WTC11 (cell line): ENCODE measurements around the gene SLC2A5. TPM values are rescaled to one million over a fixed set of nuclear protein-coding genes. Genes with fewer than 3 reads are reported as not detected.

Experiments used
- ATAC-seq: fragments of 200-7000 bp; cut with Tn5 transposase; 2 replicates; pipeline ENCODE4 v1.10.0; 2021; ENCODE audit warnings: mild to moderate bottlenecking, moderate library complexity
- CTCF ChIA-PET: fragments of 300-600 bp; sonication (Branson Sonifier 250); formaldehyde crosslinking; loops from one replicate; lab custom pipeline; 2021; ENCODE audit warnings: antibody characterized with exemption; lab: Charles Lee
- POLR2A ChIA-PET: fragments of 350-600 bp; sonication (Branson Sonifier 250); formaldehyde crosslinking; loops from one replicate; lab custom pipeline; 2021; ENCODE audit warnings: antibody characterized with exemption; lab: Charles Lee
- DNase-seq: peaks from one replicate; pipeline ENCODE4 v3.0.0; 2021; ENCODE audit warnings: low spot score
- H3K27ac Mint-ChIP-seq: 2 replicates; pipeline ENCODE4 v1.8.0; 2021; ENCODE audit warnings: mixed read lengths
- H3K27me3 Mint-ChIP-seq: 2 replicates; pipeline ENCODE4 v1.8.0; 2021; ENCODE audit warnings: low read depth, mild to moderate bottlenecking, moderate library complexity, mixed read lengths
- H3K36me3 Mint-ChIP-seq: 2 replicates; pipeline ENCODE4 v1.8.0; 2021; ENCODE audit warnings: mixed read lengths
- H3K4me1 Mint-ChIP-seq: 2 replicates; pipeline ENCODE4 v1.8.0; 2022; ENCODE audit warnings: mixed read lengths
- H3K4me3 Mint-ChIP-seq: 2 replicates; pipeline ENCODE4 v1.8.0; 2021; ENCODE audit warnings: mild to moderate bottlenecking, moderate library complexity, mixed read lengths
- H3K9me3 Mint-ChIP-seq: 2 replicates; pipeline ENCODE4 v1.8.0; 2021; ENCODE audit warnings: mixed read lengths
- ATF6 ChIP-seq: sonication (generic); formaldehyde crosslinking; IDR thresholded peaks from 2 replicates; pipeline ENCODE4 v1.8.1; 2023; ENCODE audit warnings: mild to moderate bottlenecking, missing genetic modification reagents
- CREB1 ChIP-seq: sonication (generic); formaldehyde crosslinking; IDR thresholded peaks from 2 replicates; pipeline ENCODE4 v1.8.0; 2023; ENCODE audit warnings: mild to moderate bottlenecking, missing genetic modification reagents
- JAZF1 ChIP-seq: fragments of 250-450 bp; sonication (Bioruptor Pico); IDR thresholded peaks from 2 replicates; pipeline ENCODE4 v1.9.0; 2021; ENCODE audit warnings: moderate library complexity, mild to moderate bottlenecking, inconsistent platforms
- MAX ChIP-seq: sonication (generic); formaldehyde crosslinking; IDR thresholded peaks from 2 replicates; pipeline ENCODE4 v1.8.0; 2022; ENCODE audit warnings: mild to moderate bottlenecking, missing genetic modification reagents
- MLX ChIP-seq: sonication (generic); formaldehyde crosslinking; IDR thresholded peaks from 2 replicates; pipeline ENCODE4 v1.8.1; 2023; ENCODE audit warnings: mild to moderate bottlenecking, missing genetic modification reagents, moderate library complexity
- NFE2L1 ChIP-seq: sonication (generic); formaldehyde crosslinking; IDR thresholded peaks from 2 replicates; pipeline ENCODE4 v1.8.1; 2023; ENCODE audit warnings: missing genetic modification reagents
- SMAD3 ChIP-seq: sonication (generic); formaldehyde crosslinking; IDR thresholded peaks from 2 replicates; pipeline ENCODE4 v1.8.0; 2022; ENCODE audit warnings: missing genetic modification reagents, mild to moderate bottlenecking, borderline replicate concordance
- SOX15 ChIP-seq: fragments of 250-450 bp; sonication (Bioruptor Pico); IDR thresholded peaks from 2 replicates; pipeline ENCODE4 v1.9.0; 2021; ENCODE audit warnings: mild to moderate bottlenecking
- TEAD4 ChIP-seq: sonication (generic); formaldehyde crosslinking; IDR thresholded peaks from 2 replicates; pipeline ENCODE4 v1.8.0; 2022; ENCODE audit warnings: mild to moderate bottlenecking, missing genetic modification reagents
- ZNF219 ChIP-seq: sonication (generic); formaldehyde crosslinking; IDR thresholded peaks from 2 replicates; pipeline ENCODE4 v1.8.0; 2023; ENCODE audit warnings: missing genetic modification reagents, mild to moderate bottlenecking, borderline replicate concordance
- ZNF263 ChIP-seq: sonication (generic); formaldehyde crosslinking; IDR thresholded peaks from 2 replicates; pipeline ENCODE4 v1.8.1; 2022; ENCODE audit warnings: low read depth, mild to moderate bottlenecking, moderate library complexity, missing genetic modification reagents
- ZNF425 ChIP-seq: fragments of 250-450 bp; sonication (Bioruptor Pico); conservative IDR thresholded peaks from 2 replicates; pipeline ENCODE4 v1.9.0; 2021; ENCODE audit warnings: mild to moderate bottlenecking
- total RNA-seq: library from RNA; stranded (reverse); gene quantifications from 3 replicates; pipeline ENCODE4 v1.2.3, GENCODE V29; 2021
- TF ChIP-seq, protein P1 (sequence below): fragments of 200-600 bp; IDR thresholded peaks from 2 replicates; pipeline ENCODE4 v1.8.0; 2022; ENCODE audit warnings: antibody characterized with exemption
- TF ChIP-seq, protein P2 (sequence below): sonication (generic); formaldehyde crosslinking; IDR thresholded peaks from 2 replicates; pipeline ENCODE4 v1.8.0; 2023; ENCODE audit warnings: mild to moderate bottlenecking, missing genetic modification reagents
- TF ChIP-seq, protein P3 (sequence below): fragments of 250-450 bp; sonication (Bioruptor Pico); IDR thresholded peaks from 2 replicates; pipeline ENCODE4 v1.9.0; 2021; ENCODE audit warnings: mild to moderate bottlenecking
- TF ChIP-seq, protein P4 (sequence below): fragments of 250-450 bp; sonication (Bioruptor Pico); IDR thresholded peaks from 2 replicates; pipeline ENCODE4 v1.9.0; 2021; ENCODE audit warnings: moderate library complexity, mild to moderate bottlenecking, inconsistent platforms, borderline replicate concordance

The SLC2A5 gene
- total RNA-seq, 1 experiment from 2014 or later: 0.04 TPM

- CTCF ChIA-PET: interaction anchor here (0.8 to 1.5 kb wide), 3 partner anchors 31 to 61 kb away, joined by 4 to 7 read pairs (median 5); no protein-coding TSS in a partner anchor
- no peak overlapping the region for H3K27ac Mint-ChIP-seq
These were observed 28.8 kb downstream of the SLC2A5 start for GRCh38 chr1:9040659-9041030.

More at GRCh38 chr1:9040659-9041030, 28.8 kb downstream of the SLC2A5 start:
- no peak for DNase-seq
- H3K4me1 Mint-ChIP-seq: no peaks in the 10 kb centered on the region
- TF ChIP-seq ZNF219 (CRISPR knock-in tag) (no peak), NFE2L1 (CRISPR knock-in tag) (no peak), CREB1 (CRISPR knock-in tag) (no peak), ZNF425 (CRISPR knock-in tag) (no peak), JAZF1 (CRISPR knock-in tag) (no peak), MAX (CRISPR knock-in tag) (no peak), SMAD3 (CRISPR knock-in tag) (no peak), ATF6 (CRISPR knock-in tag) (no peak), MLX (no peak), ZNF263 (CRISPR knock-in tag) (no peak), SOX15 (CRISPR knock-in tag) (no peak), TEAD4 (CRISPR knock-in tag) (no peak)
- TF ChIP-seq, protein P1, sequence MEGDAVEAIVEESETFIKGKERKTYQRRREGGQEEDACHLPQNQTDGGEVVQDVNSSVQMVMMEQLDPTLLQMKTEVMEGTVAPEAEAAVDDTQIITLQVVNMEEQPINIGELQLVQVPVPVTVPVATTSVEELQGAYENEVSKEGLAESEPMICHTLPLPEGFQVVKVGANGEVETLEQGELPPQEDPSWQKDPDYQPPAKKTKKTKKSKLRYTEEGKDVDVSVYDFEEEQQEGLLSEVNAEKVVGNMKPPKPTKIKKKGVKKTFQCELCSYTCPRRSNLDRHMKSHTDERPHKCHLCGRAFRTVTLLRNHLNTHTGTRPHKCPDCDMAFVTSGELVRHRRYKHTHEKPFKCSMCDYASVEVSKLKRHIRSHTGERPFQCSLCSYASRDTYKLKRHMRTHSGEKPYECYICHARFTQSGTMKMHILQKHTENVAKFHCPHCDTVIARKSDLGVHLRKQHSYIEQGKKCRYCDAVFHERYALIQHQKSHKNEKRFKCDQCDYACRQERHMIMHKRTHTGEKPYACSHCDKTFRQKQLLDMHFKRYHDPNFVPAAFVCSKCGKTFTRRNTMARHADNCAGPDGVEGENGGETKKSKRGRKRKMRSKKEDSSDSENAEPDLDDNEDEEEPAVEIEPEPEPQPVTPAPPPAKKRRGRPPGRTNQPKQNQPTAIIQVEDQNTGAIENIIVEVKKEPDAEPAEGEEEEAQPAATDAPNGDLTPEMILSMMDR: no peak
- TF ChIP-seq, protein P2, sequence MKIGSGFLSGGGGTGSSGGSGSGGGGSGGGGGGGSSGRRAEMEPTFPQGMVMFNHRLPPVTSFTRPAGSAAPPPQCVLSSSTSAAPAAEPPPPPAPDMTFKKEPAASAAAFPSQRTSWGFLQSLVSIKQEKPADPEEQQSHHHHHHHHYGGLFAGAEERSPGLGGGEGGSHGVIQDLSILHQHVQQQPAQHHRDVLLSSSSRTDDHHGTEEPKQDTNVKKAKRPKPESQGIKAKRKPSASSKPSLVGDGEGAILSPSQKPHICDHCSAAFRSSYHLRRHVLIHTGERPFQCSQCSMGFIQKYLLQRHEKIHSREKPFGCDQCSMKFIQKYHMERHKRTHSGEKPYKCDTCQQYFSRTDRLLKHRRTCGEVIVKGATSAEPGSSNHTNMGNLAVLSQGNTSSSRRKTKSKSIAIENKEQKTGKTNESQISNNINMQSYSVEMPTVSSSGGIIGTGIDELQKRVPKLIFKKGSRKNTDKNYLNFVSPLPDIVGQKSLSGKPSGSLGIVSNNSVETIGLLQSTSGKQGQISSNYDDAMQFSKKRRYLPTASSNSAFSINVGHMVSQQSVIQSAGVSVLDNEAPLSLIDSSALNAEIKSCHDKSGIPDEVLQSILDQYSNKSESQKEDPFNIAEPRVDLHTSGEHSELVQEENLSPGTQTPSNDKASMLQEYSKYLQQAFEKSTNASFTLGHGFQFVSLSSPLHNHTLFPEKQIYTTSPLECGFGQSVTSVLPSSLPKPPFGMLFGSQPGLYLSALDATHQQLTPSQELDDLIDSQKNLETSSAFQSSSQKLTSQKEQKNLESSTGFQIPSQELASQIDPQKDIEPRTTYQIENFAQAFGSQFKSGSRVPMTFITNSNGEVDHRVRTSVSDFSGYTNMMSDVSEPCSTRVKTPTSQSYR (CRISPR knock-in tag): no peak
- TF ChIP-seq, protein P3, sequence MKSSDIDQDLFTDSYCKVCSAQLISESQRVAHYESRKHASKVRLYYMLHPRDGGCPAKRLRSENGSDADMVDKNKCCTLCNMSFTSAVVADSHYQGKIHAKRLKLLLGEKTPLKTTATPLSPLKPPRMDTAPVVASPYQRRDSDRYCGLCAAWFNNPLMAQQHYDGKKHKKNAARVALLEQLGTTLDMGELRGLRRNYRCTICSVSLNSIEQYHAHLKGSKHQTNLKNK (CRISPR knock-in tag): no peak
- TF ChIP-seq, protein P4, sequence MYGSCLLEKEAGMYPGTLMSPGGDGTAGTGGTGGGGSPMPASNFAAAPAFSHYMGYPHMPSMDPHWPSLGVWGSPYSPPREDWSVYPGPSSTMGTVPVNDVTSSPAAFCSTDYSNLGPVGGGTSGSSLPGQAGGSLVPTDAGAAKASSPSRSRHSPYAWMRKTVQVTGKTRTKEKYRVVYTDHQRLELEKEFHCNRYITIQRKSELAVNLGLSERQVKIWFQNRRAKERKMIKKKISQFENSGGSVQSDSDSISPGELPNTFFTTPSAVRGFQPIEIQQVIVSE (CRISPR knock-in tag): no peak
- TF ChIP-seq, all 79 proteins: peak for 0
- no peak overlapping the region for H3K4me3 Mint-ChIP-seq
- no peaks in the 10 kb centered on the region for H3K36me3 Mint-ChIP-seq
- POLR2A ChIA-PET: no interaction called here
- H3K27me3 Mint-ChIP-seq: no peaks in the 10 kb centered on the region
- H3K9me3 Mint-ChIP-seq: peaks cover 1% of the 10 kb centered on the region
- ATAC-seq: no peak
